HG03460 (cell line): Measurements from ENCODE around the gene ZSCAN32.
A peak's percentile ranks its signal among the peaks of the same experiment; 100 is the strongest.

Source experiments
- ATAC-seq: cut with Tn5 transposase; IDR thresholded peaks from one replicate; pipeline ENCODE4 v1.9.1; 2021; ENCODE audit not compliant: unreplicated experiment

Gene ZSCAN32

GRCh38 chr16:3400779-3401688 is at the start of gene ZSCAN32, which contains the start of gene ZNF174:
Gene ZSCAN32, minus strand, starts transcription at chr16:3401004. Its CDS starts 3,447 bp downstream, at chr16:3397557.
Gene ZNF174, plus strand, starts transcription at chr16:3401215. Its CDS starts 790 bp downstream, at chr16:3402005.
- ATAC-seq, result peak; percentile 92

GRCh38 chr16:3444032-3444388 is 43.2 kb upstream of the ZSCAN32 start:
- ATAC-seq, result peak; percentile 20

- ATAC-seq, result peak; percentile 88
Measured at GRCh38 chr16:3443108-3444031, 42.6 kb upstream of the ZSCAN32 start, which contains the start of the genes NAA60 and ZNF597. Gene NAA60, plus strand, starts transcription at chr16:3443680. Its CDS starts 32,548 bp downstream, at chr16:3476228. Gene ZNF597, minus strand, starts transcription at chr16:3443504. Its CDS starts 351 bp downstream, at chr16:3443153.

GRCh38 chr16:3439637-3440036 is 38.8 kb upstream of the ZSCAN32 start:
- no peak for ATAC-seq

GRCh38 chr16:3434373-3434772 is 33.6 kb upstream of the ZSCAN32 start:
- no peak for ATAC-seq

GRCh38 chr16:3431779-3432219 is 31.0 kb upstream of the ZSCAN32 start:
- ATAC-seq, result no peak

- ATAC-seq, result no peak
Measured at GRCh38 chr16:3413730-3414379, 13.1 kb upstream of the ZSCAN32 start.

- no peak for ATAC-seq
Measured at GRCh38 chr16:3408561-3409197, 7.9 kb upstream of the ZSCAN32 start.

- no peak for ATAC-seq
Measured at GRCh38 chr16:3401719-3402397, 1.1 kb upstream of the ZSCAN32 start.

- ATAC-seq, result peak; percentile 20
Measured at GRCh38 chr16:3400446-3400778, 392 bp downstream of the ZSCAN32 start.

- ATAC-seq, result no peak
Measured at GRCh38 chr16:3389663-3390338, 11.0 kb downstream of the ZSCAN32 start.

- ATAC-seq, result no peak
Measured at GRCh38 chr16:3388325-3388724, 12.5 kb downstream of the ZSCAN32 start.

- ATAC-seq, result no peak
Measured at GRCh38 chr16:3383045-3383448, 17.8 kb downstream of the ZSCAN32 start.

GRCh38 chr16:3377917-3378316 is 22.9 kb downstream of the ZSCAN32 start:
- no peak for ATAC-seq

GRCh38 chr16:3375680-3376079 is 25.1 kb downstream of the ZSCAN32 start:
- ATAC-seq, result no peak

GRCh38 chr16:3369073-3369472 is 31.7 kb downstream of the ZSCAN32 start:
- no peak for ATAC-seq

GRCh38 chr16:3364774-3365427 is 35.9 kb downstream of the ZSCAN32 start:
- peak; percentile 74 for ATAC-seq

GRCh38 chr16:3363793-3364192 is 37.0 kb downstream of the ZSCAN32 start:
- no peak for ATAC-seq

GRCh38 chr16:3362931-3363330 is 37.9 kb downstream of the ZSCAN32 start:
- no peak for ATAC-seq
